ENCODE results near the gene ALKBH3. TPM values are rescaled to one million over a fixed set of nuclear protein-coding genes. Genes with fewer than 3 reads are reported as not detected.

ALKBH3 gene
- total and polyA plus RNA-seq, 2 of the 13 experiments (the other 11 are each of a cell fraction or from before 2014, with no cell fraction given) = 17.8 to 36.1 TPM

GRCh38 chr11:43963279-43963620, 82.6 kb downstream of the ALKBH3 start:
- H3K4me1 ChIP-seq (ENCODE audit: insufficient read depth, low read length) = no peaks in the 10 kb centered on the region
- H3K9me3 ChIP-seq (ENCODE audit: low read length) = peaks cover 11% of the 10 kb centered on the region; the same call in 1 of the 2 replicates
- FAIRE-seq (no peak), DNase-seq (ENCODE audit: low spot score) (no peak), ATAC-seq (no peak)
- no peaks in the 10 kb centered on the region for H3K36me3 ChIP-seq (replicated peaks in 1 of 2; ENCODE audit: control insufficient read depth in 1 of 2, insufficient read depth in 2 of 2, low read length in 2 of 2)
- 0% methylated on average over 2 of the region's 2 CpGs for WGBS (ENCODE audit: low lambda C conversion rate)
- H3K27me3 ChIP-seq (ENCODE audit: control insufficient read depth in 1 of 2, insufficient read depth in 2 of 2, low read length in 2 of 2) = peaks cover 0 to 3% of the 10 kb centered on the region in 2 experiments; a peak in 1 of 5 replicates
- H4K20me1 ChIP-seq (ENCODE audit: insufficient read depth, low read length) = no peaks in the 10 kb centered on the region
- TF ChIP-seq ZNF703 (CRISPR knock-in tag; IDR thresholded peaks at IDR 0.05; ENCODE audit: borderline replicate concordance) (no peak), CBX2 (IDR thresholded peaks at IDR 0.05; ENCODE audit: low read depth, low read length) (no peak), CBX2 (CRISPR knock-in tag; IDR thresholded peaks at IDR 0.05; ENCODE audit: low read depth) (no peak), ZNF747 (CRISPR knock-in tag; IDR thresholded peaks at IDR 0.05; ENCODE audit: borderline replicate concordance) (no peak), TFE3 (CRISPR knock-in tag; IDR thresholded peaks at IDR 0.05) (no peak), CTCF (CRISPR knock-in tag; IDR thresholded peaks at IDR 0.05) (no peak), HOXA7 (CRISPR knock-in tag; IDR thresholded peaks at IDR 0.05) (no peak), HMG20A (CRISPR knock-in tag; IDR thresholded peaks at IDR 0.05; ENCODE audit: borderline replicate concordance) (no peak)
- BruUV-seq (replicated peaks) = no TSS peak
- no peak overlapping the region for H3K4me2 ChIP-seq (ENCODE audit: low read depth, low read length)
- intact Hi-C loops (cut with micrococcal nuclease; ENCODE audit: unreplicated experiment) (no loop called here), in situ Hi-C loops (cut with HindIII; ENCODE audit: extremely low pct_ligation_motif_present, low pct_unique_long_range_greater_than_20kb) (no loop called here)
- no peak overlapping the region for H3K9ac ChIP-seq (ENCODE audit: insufficient read depth, low read depth, low read length)
- POLR2A ChIA-PET = no interaction called here
- no peak overlapping the region for H3K4me3 ChIP-seq (replicated peaks in 1 of 3; ENCODE audit: insufficient read depth in 1 of 3, low read depth in 2 of 3, low read length in 3 of 3)
- CTCF ChIA-PET (ENCODE audit: low intra/inter-chr PET ratio, low total read pairs) = no interaction called here
- H3K79me2 ChIP-seq (ENCODE audit: insufficient read depth, low read length) = no peaks in the 10 kb centered on the region
- no peak overlapping the region for H2AFZ ChIP-seq (ENCODE audit: low read length)
- H3K27ac ChIP-seq (ENCODE audit: extremely low read length, insufficient read depth, low read length) = no peak overlapping the region
